GM21576 (cell line): Measurements from ENCODE around the gene CAPN1.
"Not testable (repeated sequence)": the region's sequence is repeated elsewhere in the genome, so short reads cannot be mapped to it uniquely, and the experiment has no call there.

Experiments used
- ATAC-seq: cut with Tn5 transposase; IDR thresholded peaks from one replicate; pipeline ENCODE4 v1.9.1; 2021; ENCODE audit warnings: mild to moderate bottlenecking, moderate library complexity; ENCODE audit not compliant: unreplicated experiment

Gene CAPN1

DNA sequence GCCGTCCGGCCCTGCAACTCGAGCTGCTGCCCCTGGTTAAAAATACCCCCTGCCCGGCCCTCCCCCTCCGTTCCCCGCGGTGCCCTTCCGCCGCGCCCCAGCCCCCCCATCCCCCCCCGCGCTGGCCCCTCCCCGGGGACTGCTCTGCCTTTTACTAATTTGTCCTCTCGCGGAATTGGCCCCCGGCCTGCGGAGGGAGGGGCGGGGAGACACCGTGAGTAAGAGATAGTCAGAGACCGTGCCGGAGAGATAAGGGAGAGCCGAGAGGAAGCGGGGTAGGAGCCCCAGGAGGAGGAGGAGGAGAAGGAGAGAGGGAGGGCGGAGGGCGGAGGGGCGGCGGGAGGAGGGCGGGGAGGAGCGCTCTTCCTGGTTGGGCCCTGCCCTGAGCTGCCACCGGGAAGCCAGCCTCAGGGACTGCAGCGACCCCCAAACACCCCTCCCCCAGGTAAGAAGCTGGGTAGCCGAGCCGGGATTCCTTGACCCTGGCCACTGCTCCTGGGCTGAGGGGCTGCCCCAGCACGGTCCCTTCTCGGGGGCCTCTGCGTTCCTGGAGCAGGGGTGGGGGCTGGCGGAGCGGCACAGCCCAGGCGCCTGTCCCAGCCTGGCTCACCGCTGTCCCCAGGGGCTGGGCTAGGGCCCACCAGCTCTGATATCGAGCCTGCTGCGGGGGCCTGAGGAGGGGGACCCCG is at the start of gene CAPN1:
CAPN1 (plus strand) TSS at position 360 of the 689 bp plus-strand sequence. CDS start 774 bp downstream, outside the sequence.
- ATAC-seq, result peak; percentile 38

DNA sequence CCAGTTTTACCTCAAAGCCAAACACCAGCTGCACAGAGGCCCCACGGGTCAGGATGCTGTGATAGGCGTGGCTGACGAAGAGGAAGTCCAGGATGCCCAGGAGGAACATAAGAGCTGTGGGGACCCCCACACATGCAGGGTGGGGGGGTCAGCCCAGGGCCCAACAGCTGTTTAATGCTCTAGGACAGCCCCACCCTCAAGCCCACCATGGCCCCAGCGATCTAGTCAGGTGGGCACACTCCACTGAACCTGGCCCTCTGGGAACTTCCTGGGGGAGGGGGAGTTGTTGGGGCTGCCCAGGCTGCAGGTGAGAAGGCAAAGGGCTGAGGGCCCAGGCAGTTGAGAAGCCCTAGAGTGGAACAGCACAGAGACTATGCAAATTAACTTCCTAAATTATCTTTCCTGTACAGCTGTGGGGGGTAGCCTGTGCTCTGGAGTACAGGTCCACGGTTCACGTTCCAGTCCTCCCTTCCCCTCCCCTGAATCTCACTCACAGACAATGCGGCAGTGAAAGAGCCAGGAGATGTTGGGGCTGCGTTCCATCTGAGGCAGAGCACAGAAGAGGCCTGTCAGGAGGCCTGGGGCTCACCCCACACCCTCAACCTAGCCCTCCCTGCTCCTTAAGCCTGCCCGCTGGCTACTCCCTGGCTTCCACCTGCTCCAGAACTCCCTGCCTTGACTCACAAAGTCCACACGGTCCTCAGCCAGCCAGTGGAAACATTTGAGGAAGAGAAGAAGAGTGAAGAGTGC is 49.3 kb upstream of the CAPN1 start:
- peak; percentile 32 for ATAC-seq

DNA sequence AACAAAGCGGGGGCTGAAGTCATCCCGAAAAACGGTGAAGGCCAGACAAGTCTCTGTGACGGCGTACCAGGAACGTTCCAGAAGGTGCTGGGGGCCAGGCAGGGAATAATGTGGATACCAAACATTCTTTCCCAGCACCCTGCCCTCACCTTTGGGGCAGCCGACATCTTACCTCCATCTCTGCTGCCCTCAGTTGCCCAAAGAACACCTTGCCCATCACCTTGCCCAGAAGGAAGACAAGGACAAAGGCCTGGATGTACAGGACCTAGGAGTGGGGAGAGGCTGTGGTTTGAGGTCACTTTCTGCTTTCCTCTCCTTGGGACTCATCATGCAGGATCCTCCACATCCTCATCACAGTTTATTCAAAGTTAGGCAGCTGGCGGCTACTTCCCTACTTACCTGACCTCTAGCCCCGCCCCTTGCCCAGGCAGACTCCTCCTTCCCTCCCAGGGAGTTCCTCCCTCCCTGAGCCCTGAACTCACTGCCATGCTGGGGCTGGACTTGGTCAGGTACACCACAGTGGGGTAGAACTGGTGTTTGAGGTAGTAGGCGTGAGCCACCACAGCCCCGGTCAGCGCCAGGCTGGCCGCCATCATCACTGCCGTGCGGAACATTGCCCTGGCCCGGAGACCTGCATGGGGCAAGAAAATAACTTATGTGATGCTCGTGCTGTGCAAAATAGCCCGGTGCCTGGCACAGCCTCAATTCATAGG is 48.6 kb upstream of the CAPN1 start:
- no peak for ATAC-seq

DNA sequence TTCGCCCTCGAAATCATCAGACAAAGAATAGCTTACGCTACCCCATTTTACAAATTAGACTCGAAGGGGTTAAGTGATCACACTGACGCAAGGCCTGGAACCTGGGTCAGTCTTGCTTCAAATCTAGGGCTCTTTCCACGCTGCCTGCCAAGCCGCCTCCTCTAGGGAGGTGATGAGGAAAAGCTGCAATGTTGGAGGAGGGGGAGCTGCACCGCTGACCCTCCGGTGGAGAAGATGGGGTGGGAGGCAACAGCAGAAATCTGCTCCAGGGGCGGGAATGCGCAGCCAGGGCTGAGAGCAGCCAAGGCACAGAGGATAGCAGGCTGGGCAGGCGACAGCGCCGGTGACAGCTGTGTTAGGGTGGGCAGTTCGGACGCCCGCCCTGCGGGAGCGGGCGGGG is 48.0 kb upstream of the CAPN1 start:
- ATAC-seq, result no peak

DNA sequence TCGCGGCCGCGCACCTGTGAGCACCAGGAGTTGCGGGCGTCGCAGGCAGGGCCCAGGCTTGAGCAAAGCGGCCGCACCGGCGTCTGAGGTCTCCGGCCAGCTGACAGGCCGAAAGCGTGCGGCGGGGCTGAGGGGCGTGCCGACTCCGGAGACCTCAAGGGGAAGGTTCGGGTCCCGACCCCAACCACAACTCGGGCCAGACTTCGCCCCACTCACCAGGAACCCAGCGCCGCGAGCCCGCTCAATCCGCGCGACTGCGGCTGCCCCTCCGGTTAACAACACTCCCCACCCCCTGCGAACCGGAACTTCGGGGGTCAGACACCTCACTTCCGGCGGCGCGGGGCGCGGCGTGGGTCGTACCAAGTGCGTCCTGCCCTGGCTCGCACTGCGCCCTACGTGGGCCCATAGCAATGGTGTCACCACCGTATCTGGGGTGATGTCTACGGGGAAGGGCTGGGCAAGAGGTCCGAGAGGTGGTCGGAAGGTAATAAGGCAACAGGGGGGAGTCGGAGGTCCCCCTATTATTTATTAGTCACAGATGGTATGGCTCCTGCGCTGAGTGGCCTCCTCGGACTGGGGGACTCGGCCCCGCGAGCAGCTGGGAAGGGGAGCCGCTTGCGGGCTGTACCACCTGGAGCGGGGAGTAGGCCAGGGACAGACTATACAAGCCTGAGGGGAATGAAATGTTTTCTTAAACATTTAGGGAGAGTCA is 47.3 kb upstream of the CAPN1 start, which contains the start of gene SYVN1:
SYVN1 (minus strand) TSS at position 280 of the 712 bp plus-strand sequence. CDS start 918 bp downstream, outside the sequence.
- peak; percentile 44 for ATAC-seq

DNA sequence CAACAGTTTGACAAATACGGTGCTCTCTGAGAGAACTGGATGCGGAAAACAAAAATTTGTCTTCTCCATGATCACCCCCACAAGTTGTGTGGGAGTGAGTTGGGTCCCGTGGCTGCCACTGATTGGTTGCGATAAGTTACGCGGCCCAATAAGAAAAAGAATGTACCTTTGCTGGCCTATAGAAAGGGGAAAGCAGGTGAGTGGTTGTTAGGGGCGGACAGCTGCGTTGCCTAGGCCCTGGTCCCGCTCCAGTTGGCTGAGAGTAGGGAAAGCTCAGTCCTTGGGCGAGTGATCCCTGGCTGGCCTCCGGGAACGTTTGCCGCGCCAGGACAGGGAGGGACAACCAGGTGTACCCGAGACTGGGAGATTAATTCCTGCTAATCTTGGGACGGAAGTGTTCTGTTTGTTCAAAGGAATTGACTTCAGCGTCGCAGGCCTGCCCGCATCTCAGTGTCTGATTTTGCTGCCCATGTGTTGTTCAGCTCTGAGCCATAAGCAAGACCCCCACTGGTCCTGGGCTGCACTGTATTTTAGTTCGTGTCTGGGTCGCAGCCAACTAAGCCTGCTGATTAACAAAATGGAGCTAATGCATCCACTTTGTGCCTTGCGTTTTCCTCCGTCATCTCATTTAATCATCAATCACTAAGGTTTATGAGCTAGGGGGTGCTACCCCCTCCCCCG is 46.6 kb upstream of the CAPN1 start:
- ATAC-seq, result peak; percentile 52

DNA sequence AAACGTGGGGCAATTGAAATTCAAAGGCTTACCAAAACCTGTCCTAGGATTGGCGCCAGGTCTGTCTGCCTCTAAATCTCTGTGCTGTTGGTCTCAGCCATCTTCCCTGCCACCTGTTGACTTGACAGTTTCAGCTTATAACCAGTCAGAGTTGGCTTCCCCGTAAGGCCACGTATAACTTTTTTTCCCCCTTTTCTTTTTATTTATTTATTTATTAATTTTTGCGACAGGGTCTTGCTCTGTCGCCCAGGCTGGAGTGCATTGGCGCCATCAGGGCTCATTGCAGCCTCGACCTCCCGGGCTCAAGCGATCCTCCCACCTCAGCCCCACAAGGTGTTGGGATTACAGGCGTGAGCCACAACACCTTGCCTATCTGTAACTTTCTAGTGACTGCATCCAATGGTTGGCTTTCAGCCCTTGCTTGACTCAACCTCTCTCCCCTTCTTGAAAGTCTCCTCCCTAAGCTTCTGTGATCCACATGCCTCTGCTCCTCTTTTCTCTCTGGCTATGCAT is 46.0 kb upstream of the CAPN1 start:
- ATAC-seq, result no peak

DNA sequence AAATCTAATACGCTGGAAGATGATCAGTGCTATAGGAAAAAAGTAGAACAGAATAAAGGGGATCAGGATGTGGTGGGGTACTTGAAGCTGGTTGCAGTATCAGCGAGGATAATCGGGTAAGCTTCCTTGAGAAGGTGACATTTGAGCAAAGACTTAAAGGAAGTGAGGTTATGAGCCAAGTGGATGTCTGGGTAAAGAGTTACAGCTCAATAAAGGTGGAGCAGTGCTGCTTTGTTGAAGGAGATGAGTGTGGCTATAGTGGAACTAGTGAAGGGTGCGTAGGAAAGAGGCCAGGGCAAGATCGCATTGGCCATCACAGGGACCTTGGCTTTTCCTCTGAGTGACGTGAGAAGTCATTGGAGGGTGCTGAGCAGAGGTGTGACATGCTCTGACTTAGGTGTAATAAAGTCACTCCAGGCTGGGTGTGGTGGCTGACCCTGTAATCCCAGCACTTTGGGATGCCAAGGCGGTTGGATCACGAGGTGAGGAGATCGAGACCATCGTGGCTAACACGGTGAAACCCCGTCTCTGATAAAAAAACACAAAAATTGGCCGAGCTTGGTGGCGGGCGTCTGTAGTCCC is 45.1 kb upstream of the CAPN1 start:
- no peak for ATAC-seq

DNA sequence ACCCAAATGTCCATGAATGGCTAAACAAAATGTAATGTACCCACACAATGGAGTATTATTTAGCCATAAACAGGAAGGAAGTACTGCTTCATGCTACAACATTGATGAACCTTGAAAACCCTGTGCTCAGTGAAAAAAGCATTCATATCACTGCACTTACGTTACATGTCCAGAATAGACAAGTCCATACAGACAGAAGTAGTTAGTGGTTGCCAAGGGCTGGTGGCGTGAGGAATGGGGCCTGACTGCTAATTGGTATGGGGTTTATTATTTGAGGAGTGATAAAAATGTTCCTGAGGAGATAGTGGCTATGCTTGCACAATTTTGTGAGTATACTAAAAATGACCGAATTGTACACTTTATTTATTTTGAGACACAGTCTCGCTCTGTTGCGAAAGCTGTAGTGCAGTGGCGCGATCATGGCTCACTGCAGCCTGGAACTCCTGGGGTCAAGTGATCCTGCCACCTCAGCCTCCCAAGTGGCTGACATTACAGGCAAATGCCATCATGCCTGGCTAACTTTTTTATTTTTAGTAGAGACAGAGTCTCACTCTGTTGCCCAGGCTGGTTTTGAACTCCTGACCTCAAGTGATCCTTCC is 39.7 kb upstream of the CAPN1 start:
- no peak for ATAC-seq

DNA sequence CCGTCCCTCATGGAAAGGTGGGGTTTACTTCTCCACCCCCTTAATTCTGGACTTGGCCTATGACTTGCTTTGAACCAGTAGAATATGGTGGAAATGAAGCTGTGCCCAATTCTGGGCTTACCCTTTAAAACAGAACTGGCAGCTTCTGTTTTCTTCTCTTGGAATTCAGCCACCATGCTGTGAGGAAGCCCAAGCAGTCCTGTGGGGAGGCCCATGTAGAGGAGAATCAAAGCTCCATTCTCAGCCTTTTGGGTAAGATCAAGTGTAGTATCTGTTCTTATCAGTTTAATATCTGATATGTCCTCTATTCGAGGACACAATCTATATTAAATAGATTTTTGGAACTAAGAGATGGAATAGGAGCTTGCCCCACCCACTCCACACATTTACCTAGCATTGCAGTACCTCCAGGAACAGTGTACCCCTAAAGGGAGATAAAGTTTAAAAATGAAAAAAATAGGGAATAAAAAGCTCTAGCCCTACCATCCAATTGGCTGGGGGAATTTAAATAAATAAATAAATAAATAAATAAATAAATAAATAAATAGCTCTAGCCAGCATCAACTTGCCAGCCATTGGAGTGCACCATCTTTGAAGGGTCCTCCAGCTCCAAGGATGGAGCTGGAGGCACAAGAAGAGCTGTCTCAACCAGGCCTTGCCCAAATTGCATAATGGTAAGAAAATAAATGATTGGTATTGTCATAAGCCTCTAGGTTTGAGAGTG is 34.2 kb upstream of the CAPN1 start:
- ATAC-seq, result no peak

DNA sequence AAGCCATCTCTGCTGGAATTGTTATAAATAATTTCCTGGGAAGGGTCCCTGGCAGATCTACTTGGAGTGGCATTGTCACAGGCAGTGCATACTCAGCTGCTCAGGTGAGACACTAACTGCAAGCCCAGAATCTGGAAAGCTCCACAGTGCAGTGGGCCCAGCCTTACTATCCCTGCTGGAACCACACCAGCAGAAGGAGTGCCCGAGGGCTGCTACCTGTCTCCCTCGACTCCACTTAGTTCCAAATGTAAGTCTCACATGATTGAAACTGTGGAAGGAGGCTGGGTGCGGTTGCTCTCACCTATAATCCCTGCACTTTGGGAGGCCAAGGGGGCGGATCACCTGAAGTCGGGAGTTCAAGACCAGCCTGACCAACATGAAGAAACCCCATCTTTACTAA is 33.1 kb upstream of the CAPN1 start:
- ATAC-seq, result no peak

DNA sequence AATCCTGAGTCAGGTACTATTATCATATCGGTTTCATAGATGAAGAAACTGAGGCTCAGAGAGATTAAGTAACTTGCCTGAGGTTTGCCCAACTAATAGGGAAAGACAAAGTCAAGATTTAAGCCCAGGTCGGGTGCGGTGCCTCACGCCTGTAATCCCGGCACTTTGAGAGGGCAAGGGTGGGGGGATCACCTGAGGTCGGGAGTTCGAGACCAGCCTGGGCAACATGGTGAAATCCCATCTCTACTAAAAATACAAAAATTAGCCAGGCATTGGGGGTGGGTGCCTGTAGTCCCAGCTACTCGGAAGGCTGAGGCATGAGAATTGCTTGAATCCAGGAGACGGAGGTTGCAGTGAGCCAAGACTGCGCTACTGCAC is 31.6 kb upstream of the CAPN1 start:
- not testable (repeated sequence) for ATAC-seq

DNA sequence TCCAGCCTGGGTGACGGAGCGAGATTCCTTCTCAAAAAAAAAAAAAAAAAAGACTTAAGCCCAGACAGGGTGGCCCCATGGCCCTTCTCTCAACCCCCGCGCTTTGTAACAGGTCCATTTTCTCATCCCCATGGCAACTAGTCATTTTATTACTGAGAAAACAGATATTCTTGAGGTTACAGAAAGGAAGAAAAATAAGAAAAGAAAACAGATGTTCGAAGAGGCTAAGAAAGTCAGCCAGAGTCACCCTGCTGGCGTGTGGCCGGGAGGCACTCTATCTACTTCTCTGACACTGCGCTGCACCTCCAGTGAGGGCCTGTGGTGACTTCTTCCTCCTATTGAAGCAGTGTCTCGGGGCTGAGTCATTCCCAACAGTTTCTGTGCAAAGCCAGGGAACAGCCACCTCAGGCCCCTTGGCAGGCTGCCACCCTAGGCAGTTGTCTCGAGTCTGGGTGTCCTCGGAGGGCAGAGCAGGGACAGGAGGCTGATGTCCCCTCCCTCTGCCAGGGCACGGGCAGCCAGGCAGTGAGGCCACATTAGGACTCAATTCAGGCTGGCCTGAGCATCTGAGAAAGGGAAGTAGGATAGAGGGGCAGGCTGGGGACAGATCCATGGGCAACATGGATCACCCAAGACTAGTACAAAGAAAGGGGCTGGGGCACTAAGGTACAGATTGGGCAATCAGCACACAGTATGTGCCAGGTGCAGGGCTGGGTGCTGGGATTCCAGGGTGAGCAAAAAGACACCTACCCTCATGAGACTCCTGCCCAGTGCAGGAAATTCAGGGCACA is 31.0 kb upstream of the CAPN1 start:
- no peak for ATAC-seq

DNA sequence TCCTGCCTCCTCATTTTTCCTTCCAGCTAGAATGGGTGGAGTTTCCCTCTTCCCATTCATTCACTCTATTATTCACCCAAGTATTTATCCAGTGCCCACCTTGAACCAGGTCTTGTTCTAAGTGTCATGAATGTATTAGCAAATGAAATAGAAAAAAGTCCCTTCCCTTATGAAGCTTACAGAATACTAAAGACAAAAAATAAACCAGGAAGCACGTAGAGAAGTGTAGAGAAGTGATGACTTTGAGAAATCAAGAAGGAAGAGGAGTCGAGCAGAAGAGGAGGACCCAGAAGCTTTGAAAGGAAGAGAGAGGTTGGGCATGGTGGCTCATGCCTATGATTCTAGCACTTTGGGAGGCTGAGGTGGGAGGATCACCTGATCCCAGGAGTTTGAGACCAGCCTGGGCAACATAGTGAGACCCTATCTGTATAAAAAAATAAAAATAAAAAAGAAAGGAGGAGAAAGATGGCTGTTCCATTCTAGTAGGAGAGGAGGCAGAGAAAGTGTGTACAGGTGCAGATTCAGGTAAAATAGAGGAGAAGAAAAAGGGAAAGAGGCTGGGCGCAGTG is 30.3 kb upstream of the CAPN1 start:
- ATAC-seq, result no peak

DNA sequence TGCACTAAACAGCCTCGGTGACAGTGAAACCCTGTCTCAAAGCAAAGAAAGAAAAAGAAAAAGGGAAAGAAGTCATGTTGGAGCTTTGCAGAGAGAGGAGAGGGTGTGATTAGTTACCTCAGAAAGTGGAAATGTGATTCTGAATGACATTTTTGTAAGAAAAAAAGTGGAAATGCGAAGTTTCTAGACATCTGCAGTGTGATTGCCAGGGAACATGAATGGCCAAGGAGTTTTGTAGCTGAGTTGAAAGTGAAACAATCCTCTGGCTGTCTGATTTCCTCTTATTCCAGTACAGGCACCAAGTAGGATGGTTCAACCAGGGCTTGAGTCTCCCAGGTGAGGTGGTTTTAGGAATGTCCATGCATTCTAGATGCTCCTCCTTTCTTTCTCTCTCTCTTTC is 29.6 kb upstream of the CAPN1 start:
- ATAC-seq, result no peak

DNA sequence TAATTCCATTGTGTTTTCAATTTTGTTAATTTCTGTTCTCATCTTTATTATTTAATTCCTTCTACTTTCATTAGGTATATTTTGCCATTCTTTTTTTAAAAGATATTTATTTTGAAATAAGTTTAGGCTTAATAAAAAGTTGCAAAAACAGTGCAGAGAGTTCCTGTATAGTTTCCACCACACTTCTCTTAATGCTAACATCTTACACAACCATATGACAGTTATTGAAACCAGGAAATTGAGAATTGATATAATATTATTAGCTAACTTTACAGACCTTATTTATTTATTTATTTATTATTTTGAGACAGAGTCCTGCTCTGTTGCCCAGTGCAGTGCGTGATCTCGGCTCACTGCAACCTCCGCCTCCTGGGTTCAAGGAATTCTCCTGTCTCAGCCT is 25.5 kb upstream of the CAPN1 start:
- no peak for ATAC-seq

DNA sequence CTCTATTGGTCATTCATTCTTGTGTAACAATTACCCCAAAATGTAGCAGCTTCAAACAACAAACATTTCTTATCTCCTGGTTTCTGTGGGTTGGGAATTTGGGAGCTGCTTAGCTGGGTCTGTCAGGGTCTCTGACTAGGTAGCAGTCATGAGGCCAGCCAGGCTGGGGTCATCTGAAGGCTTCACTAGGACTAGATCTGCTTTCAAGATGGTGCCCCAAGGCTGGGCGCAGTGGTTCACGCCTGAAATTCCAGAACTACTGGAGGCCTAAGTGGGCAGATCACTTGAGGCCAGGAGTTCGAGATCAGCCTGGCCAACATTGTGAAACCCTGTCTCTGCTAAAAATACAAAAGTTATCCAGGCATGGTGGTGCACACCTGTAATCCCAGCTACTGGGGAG is 24.8 kb upstream of the CAPN1 start:
- ATAC-seq, result no peak

DNA sequence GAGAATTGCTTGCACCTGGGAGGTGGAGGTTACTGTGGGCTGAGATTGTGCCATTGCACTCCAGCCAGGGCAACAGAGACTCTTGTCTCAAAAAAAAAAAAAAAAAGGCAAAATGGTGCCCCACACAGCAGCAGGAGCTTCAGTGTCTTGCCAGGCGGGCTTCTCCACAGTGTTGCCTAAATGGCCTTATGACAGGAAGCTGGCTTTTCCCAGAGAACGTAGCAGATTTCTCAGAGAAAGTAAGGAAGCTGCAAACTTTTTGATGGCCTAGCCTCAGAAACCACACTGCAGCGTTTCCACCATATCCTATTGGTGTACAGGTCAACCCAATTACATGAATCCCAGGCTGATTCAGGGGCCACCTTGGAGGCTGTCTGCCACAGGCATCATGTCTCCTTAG is 24.4 kb upstream of the CAPN1 start:
- ATAC-seq, result no peak
